Activated B cell treated with CpG ODN at 0.5 μM for 24 hours (primary cell): ENCODE measurements around the gene NOXO1. TPM values are rescaled to one million over a fixed set of nuclear protein-coding genes. Genes with fewer than 3 reads are reported as not detected.

Source experiments
- ATAC-seq: fragments of 200-7000 bp; cut with Tn5 transposase; one replicate; pipeline ENCODE4 v1.10.0; 2021; ENCODE audit warnings: low read depth, mild to moderate bottlenecking, moderate library complexity
- CTCF ChIA-PET: fragments of 350-600 bp; sonication (Branson Sonifier 250); formaldehyde crosslinking; loops from one replicate; lab custom pipeline; 2021; ENCODE audit warnings: antibody characterized with exemption; lab: Charles Lee
- POLR2A ChIA-PET: fragments of 350-600 bp; sonication (Branson Sonifier 250); formaldehyde crosslinking; loops from one replicate; lab custom pipeline; 2021; ENCODE audit warnings: antibody characterized with exemption; lab: Charles Lee
- DNase-seq: peaks from one replicate; pipeline ENCODE4 v3.0.0; 2022
- H3K27ac Mint-ChIP-seq: one replicate; pipeline ENCODE4 v1.8.0; 2020; ENCODE audit warnings: mixed read lengths
- H3K27me3 Mint-ChIP-seq: one replicate; pipeline ENCODE4 v1.8.0; 2021; ENCODE audit warnings: mixed read lengths
- H3K36me3 Mint-ChIP-seq: one replicate; pipeline ENCODE4 v1.8.0; 2021; ENCODE audit warnings: low read depth, mixed read lengths
- H3K4me1 Mint-ChIP-seq: one replicate; pipeline ENCODE4 v1.8.0; 2021; ENCODE audit warnings: mixed read lengths
- H3K4me3 Mint-ChIP-seq: one replicate; pipeline ENCODE4 v1.8.0; 2020; ENCODE audit warnings: mild to moderate bottlenecking, mixed read lengths
- H3K9me3 Mint-ChIP-seq: one replicate; pipeline ENCODE4 v1.8.0; 2020; ENCODE audit warnings: mixed read lengths
- CTCF ChIP-seq: fragments of 200-600 bp; IDR thresholded peaks from one replicate; pipeline ENCODE4 v1.8.0; 2022; ENCODE audit warnings: antibody characterized with exemption, mild to moderate bottlenecking
- intact Hi-C: fragments of 100-400 bp; cut with micrococcal nuclease; formaldehyde crosslinking; loops from one replicate; pipeline ENCODE4 v1.15.1; 2024
- total RNA-seq: library from RNA; stranded (reverse); gene quantifications from 2 replicates; pipeline ENCODE4 v1.2.3, GENCODE V29; 2022

The NOXO1 gene
- total RNA-seq, 1 donor from 2014 or later, result 0.73 TPM

DNA sequence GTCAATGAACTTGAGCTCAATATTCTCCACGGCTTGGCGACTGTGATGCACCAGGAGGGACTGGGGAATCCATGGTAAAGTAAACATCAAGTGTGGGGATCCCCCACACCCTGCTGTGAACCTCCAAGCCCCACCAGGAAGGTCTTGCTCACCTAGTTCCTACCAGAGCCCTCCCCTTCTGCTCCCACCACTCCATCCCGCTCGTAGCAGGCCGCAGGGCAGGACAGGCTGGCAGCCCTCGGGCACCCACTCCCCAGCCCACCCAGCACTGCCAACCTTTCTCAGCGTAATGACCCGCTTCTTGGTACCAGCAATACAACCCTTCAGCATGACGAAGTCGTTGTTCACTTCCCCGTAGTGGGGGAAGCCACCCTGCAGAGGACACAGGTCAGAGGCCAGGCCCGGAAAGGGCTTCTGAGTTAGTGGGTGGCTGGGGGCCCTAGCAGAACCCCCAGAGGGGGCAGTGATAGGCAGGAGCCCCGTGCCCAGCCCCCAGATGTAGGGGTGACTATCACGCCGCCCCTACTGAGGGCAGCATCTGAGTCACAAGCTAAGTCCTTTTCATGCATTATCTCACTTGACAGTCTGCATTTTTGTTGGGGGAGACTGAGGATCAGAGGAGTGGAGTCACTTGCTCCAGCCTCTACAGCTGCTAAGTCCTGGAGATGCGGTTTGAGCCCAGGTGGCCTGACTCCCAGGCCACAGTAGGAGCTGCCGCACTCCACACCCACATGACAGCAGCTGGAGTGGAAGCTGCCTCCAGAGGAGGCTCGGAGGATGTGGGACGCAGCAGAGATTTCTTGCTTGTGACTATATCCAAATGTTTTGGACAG lies 35.5 kb downstream of the NOXO1 start:
- Mint-ChIP-seq H3K27ac (no peak overlapping the region), H3K27me3 (no peaks in the 10 kb centered on the region), H3K36me3 (no peaks in the 10 kb centered on the region), H3K4me3 (no peak overlapping the region), H3K9me3 (no peaks in the 10 kb centered on the region), H3K4me1 (peaks cover 26% of the 10 kb centered on the region)
- intact Hi-C loops, result no loop called here
- no peak for TF ChIP-seq CTCF
- POLR2A ChIA-PET, result interaction anchor here (1.1 kb wide), 1 partner anchor 19 kb away, joined by 5 read pairs; the partner anchor contains the start of gene RPS2
- ATAC-seq (no peak), DNase-seq (no peak)
- CTCF ChIA-PET, result no interaction called here

- DNase-seq (no peak), ATAC-seq (no peak)
- Mint-ChIP-seq H3K4me1 (peaks cover 30% of the 10 kb centered on the region), H3K36me3 (peaks cover 2% of the 10 kb centered on the region), H3K9me3 (no peaks in the 10 kb centered on the region), H3K27ac (no peak overlapping the region), H3K27me3 (no peaks in the 10 kb centered on the region), H3K4me3 (peak overlapping the region; percentile 87)
- intact Hi-C loops, result no loop called here
- TF ChIP-seq CTCF, result no peak
- ChIA-PET CTCF (no interaction called here), POLR2A (interaction anchor here (2.1 kb wide), 1 partner anchor 20 kb away, joined by 44 read pairs; the partner anchor contains the start of gene RPS2)
These were observed 36.6 kb downstream of the NOXO1 start for GRCh38 chr16:1944612-1945199.

- no peaks in the 10 kb centered on the region for H3K9me3 Mint-ChIP-seq
- POLR2A ChIA-PET, result interaction anchor here (0.5 to 2.6 kb wide), 14 partner anchors 14 to 1489 kb away, joined by 3 to 44 read pairs (median 4); partner anchors contain the start of genes EME2, FAHD1, NDUFB10 and NME3
- H3K27me3 Mint-ChIP-seq, result no peaks in the 10 kb centered on the region
- TF ChIP-seq CTCF, result no peak
- CTCF ChIA-PET, result interaction anchor here (1.0 to 1.1 kb wide), 2 partner anchors 15 to 84 kb away, joined by 3 to 4 read pairs; partner anchors contain the start of gene NHERF2
- intact Hi-C loops, result loop anchor here (1.0 to 2.0 kb wide), 5 partner anchors 14 to 161 kb away; partner anchors contain the start of genes NDUFB10, NUBP2, RPS2 and SPSB3
- peaks cover 14% of the 10 kb centered on the region for H3K36me3 Mint-ChIP-seq
- peak; percentile 98 for ATAC-seq
- DNase-seq, result peak; percentile 99
- H3K4me1 Mint-ChIP-seq, result peaks cover 30% of the 10 kb centered on the region
- H3K27ac Mint-ChIP-seq, result peak within 1 kb of the TSS; percentile 74
- H3K4me3 Mint-ChIP-seq, result peak within 1 kb of the TSS; percentile 87
These were observed 38.2 kb downstream of the NOXO1 start, which contains the start of gene MSRB1 for GRCh38 chr16:1942810-1943726. TSS of gene MSRB1 (minus strand) at chr16:1943199. CDS start at chr16:1943156, 43 bp downstream.

DNA sequence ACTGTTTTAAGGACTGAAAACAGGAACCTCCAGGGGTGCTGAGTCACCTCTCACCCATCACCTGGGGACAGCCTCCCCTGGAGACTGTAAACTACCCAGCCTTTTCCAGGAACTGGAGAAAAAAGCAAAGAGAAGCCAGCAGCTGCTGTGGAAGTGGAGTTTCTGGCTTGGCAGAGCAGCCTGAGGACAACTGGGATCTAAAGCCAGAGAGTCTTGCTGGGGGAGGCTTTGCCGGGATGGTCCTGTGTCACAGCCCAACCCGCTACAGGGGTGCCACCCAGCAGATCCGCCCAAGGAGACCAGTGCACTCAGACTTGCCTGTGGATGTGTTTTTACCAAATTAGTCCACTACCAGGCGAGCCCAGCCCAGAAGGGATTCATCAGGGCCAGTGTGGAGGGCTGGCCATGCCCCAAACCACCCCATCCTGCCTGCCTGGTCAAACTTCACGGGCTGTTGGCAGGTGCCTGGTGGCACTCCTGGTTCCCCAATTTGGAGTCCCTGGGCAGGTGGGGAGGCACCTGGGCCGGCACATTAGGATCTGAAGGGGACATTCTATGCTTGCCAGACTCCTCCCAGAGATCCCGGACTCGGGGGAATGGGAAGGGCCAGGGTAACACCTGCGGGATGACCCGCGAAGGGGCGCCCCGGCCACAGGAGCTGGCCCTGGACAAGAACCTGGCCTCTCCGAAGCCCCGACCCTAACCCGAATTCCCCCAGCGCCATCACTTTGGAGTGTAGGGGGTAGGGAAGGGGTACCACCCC lies 39.0 kb downstream of the NOXO1 start:
- POLR2A ChIA-PET, result interaction anchor here (1.5 to 2.6 kb wide), 4 partner anchors 15 to 29 kb away, joined by 4 to 44 read pairs (median 14); partner anchors contain the start of genes RPS2 and TBL3
- Mint-ChIP-seq H3K36me3 (peaks cover 18% of the 10 kb centered on the region), H3K27ac (no peak overlapping the region), H3K9me3 (no peaks in the 10 kb centered on the region), H3K4me3 (peak overlapping the region; percentile 87), H3K4me1 (peaks cover 30% of the 10 kb centered on the region), H3K27me3 (no peaks in the 10 kb centered on the region)
- CTCF ChIA-PET, result no interaction called here
- ATAC-seq (no peak), DNase-seq (no peak)
- no peak for TF ChIP-seq CTCF
- intact Hi-C loops, result loop anchor here (2.0 kb wide), 1 partner anchor 13 kb away; no protein-coding TSS in a partner anchor
